Transverse colon (tissue), 4 donors: ENCODE data around the gene WFDC1. TPM values are rescaled to one million over a fixed set of nuclear protein-coding genes. Genes with fewer than 3 reads are reported as not detected.

Experiments
- DNase-seq: peaks from one replicate; pipeline ENCODE4 v3.0.0-alpha.2; 2019
- H3K27ac ChIP-seq, 4 donors: fragments of 200-600 bp; sonication (generic); 2 replicates each; pipeline ENCODE4 v1.5.1; 2016 to 2018; ENCODE audit warnings: inconsistent platforms in 4 of 4
- H3K27me3 ChIP-seq: fragments of 200-600 bp; sonication (generic); 2 replicates; pipeline ENCODE4 v1.5.1; 2017; ENCODE audit warnings: inconsistent platforms
- H3K36me3 ChIP-seq, 4 donors: fragments of 200-600 bp; sonication (generic); 2 replicates each; pipeline ENCODE4 v1.5.1; 2017 to 2019; ENCODE audit warnings: inconsistent platforms in 4 of 4
- H3K4me1 ChIP-seq, 4 donors: fragments of 200-600 bp; sonication (generic); 2 replicates each; pipeline ENCODE4 v1.5.1; 2017 to 2020; ENCODE audit warnings: inconsistent platforms in 4 of 4
- H3K4me3 ChIP-seq, 4 donors: fragments of 200-600 bp; sonication (generic); 1 replicate in 1 of 4; 2 replicates in 3 of 4; pipeline versions ENCODE4 v1.5.1 to v1.6.1; 2017 to 2019; ENCODE audit warnings: inconsistent platforms in 4 of 4
- H3K9me3 ChIP-seq, 2 donors: fragments of 200-600 bp; sonication (generic); 2 replicates each; pipeline ENCODE4 v1.5.1; 2017 to 2019; ENCODE audit warnings: inconsistent platforms in 2 of 2
- CTCF ChIP-seq, 5 experiments: fragments of 200-600 bp in 3 of 5; fragments of 450-650 bp in 2 of 5; sonication (generic) in 3 of 5; IDR thresholded peaks; 1 replicate in 2 of 5; 2 replicates in 3 of 5; pipeline ENCODE4 v1.5.1; 2016 to 2017; ENCODE audit warnings: antibody characterized with exemption in 5 of 5, inconsistent platforms in 3 of 5, mild to moderate bottlenecking in 2 of 5, moderate library complexity in 1 of 5
- EP300 ChIP-seq: sonication (generic); formaldehyde crosslinking; IDR thresholded peaks from one replicate; pipeline ENCODE4 v1.6.1; 2017; ENCODE audit warnings: antibody characterized with exemption, low read depth
- POLR2A ChIP-seq: fragments of 450-650 bp; IDR thresholded peaks from one replicate; pipeline ENCODE4 v1.6.1; 2016; ENCODE audit warnings: antibody characterized with exemption, mild to moderate bottlenecking, moderate library complexity
- POLR2AphosphoS5 ChIP-seq, 3 donors: sonication (generic); formaldehyde crosslinking; IDR thresholded peaks; one replicate each; pipeline ENCODE4 v1.6.1; 2016; ENCODE audit warnings: antibody characterized with exemption in 3 of 3
- WGBS, 2 donors: methylation state at CpG; one replicate each; pipeline ENCODE4 v1.1.5; 2018; ENCODE audit warnings: low coverage in 1 of 2; 5-methylcytosine and 5-hydroxymethylcytosine counted together
- in situ Hi-C, 4 donors: fragments of 200-750 bp; cut with MboI; loops; one replicate each; pipeline versions ENCODE4 v1.15.0 to v1.15.1; 2017; ENCODE audit warnings: low sequenced_read_pairs in 3 of 4, low pct_ligation_motif_present in 1 of 4, low pct_unique_long_range_greater_than_20kb in 1 of 4
- intact Hi-C: fragments of 100-400 bp; cut with DNase I; formaldehyde crosslinking; loops from one replicate; pipeline ENCODE4 v1.15.1; 2023; ENCODE audit warnings: low total_unique reads
- total RNA-seq, 4 donors: library from RNA; depleted of rRNA; stranded (reverse); fragments of >200 nt; gene quantifications; one replicate each; pipeline ENCODE4 v1.1.0, GENCODE V29; 2016

Gene WFDC1
- total RNA-seq, 4 donors from 2014 or later: 5.6 to 91.3 (median 7.0) TPM

GRCh38 chr16:84281074-84281473, 13.6 kb upstream of the WFDC1 start:
- 82% methylated on average over 3 of the region's 3 CpGs; no CpG with 5 or more reads in 1 of the 2 donors for WGBS, 2 donors
- no peaks in the 10 kb centered on the region for H3K9me3 ChIP-seq
- no peak overlapping the region for H3K27ac ChIP-seq
- in situ Hi-C loops: loop anchor here in 1 of 4 donors (5.0 kb wide), 1 partner anchor 206 kb away; no protein-coding TSS in a partner anchor
- H3K36me3 ChIP-seq: no peaks in the 10 kb centered on the region
- no peak for DNase-seq
- H3K4me1 ChIP-seq: peaks cover 8 to 15% (median 13%) of the 10 kb centered on the region in 4 donors
- H3K27me3 ChIP-seq: no peaks in the 10 kb centered on the region
- intact Hi-C loops: no loop called here
- H3K4me3 ChIP-seq: no peak overlapping the region
- TF ChIP-seq CTCF (IDR thresholded peaks at IDR 0.05) (no peak), POLR2A (no peak), EP300 (no peak), POLR2AphosphoS5 (IDR thresholded peaks at IDR 0.05) (no peak)

DNA sequence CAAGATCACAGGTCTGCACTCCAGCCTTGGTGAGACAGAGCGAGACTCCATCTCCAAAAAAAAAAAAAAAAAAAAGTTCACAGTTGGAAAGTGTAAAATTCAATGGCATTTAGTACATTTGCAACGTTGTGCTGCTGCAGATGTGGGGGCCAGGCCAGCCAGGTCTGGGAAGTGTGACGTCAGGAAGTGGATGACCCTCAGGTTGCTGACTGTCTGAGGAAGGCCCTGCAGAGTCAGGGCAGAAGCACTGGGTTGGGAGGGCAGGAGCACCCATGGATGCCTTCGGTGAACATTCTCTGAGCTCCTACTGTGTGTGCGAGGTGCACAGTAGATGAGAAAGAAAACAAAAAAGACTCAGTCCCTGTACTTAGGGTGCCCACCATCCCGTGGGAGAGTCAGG, 12.1 kb upstream of the WFDC1 start:
- H3K36me3 ChIP-seq: no peaks in the 10 kb centered on the region
- in situ Hi-C loops: loop anchor here in 1 of 4 donors (5.0 kb wide), 1 partner anchor 205 kb away; no protein-coding TSS in a partner anchor
- peaks cover 8 to 29% (median 16%) of the 10 kb centered on the region in 4 donors for H3K4me1 ChIP-seq
- TF ChIP-seq POLR2AphosphoS5 (IDR thresholded peaks at IDR 0.05): no peak
- TF ChIP-seq POLR2A: no peak
- TF ChIP-seq CTCF (IDR thresholded peaks at IDR 0.05): no peak
- TF ChIP-seq EP300: no peak
- 72 to 73% methylated on average over 2 to 5 of the region's 6 CpGs for WGBS, 2 donors
- H3K27me3 ChIP-seq: no peaks in the 10 kb centered on the region
- H3K4me3 ChIP-seq: no peak overlapping the region
- DNase-seq: no peak
- intact Hi-C loops: no loop called here
- no peak overlapping the region for H3K27ac ChIP-seq
- no peaks in the 10 kb centered on the region for H3K9me3 ChIP-seq

DNA sequence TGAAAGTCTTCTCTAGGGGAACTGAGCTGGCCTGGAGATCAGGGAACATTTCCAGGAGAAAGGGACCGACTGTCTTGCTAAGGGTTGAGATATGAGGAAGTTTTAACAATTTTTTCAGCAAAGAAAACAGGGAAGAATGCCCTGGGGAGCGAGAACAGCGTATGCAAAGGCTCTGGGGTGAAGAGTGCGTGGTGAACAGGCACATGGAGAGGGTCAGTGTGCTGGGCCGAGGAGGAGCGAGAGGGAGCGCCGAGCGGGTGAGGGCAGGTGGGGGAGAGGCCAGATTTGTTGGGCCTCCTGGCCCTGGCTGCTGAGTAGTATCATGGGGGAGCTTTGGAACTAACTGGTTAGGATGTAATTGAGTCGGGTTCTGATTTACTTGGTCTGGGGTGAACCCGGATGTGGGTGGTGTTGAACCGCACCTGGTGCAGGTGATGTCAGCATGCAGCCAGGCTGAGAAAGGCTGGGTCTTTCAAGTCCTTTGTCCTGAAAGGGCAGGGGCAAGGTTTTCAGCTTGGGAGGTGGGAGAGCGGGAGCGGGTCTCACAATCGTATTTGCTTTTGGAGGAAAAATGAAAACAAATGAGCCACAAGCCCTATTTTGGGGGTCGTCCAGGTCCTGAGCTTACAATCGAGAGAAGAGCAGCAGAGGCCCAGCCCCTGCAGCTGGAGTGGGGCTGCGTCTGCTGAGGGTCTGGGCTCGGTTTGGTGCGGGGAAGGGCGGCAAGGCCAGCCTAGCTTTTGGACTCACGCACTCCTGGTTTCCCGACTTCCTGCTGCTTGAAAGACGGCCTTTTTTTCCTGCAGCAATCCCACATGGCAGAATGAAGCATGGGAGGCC, 11.1 kb upstream of the WFDC1 start:
- H3K27ac ChIP-seq: peak overlapping the region; percentile 53 to 68 (median 58)
- intact Hi-C loops: no loop called here

More for the DNA sequence above, 11.1 kb upstream of the WFDC1 start:
- TF ChIP-seq EP300 (no peak), POLR2A (no peak), CTCF (IDR thresholded peaks at IDR 0.05) (no peak), POLR2AphosphoS5 (IDR thresholded peaks at IDR 0.05) (no peak)
- in situ Hi-C loops: loop anchor here in 1 of 4 donors (5.0 kb wide), 1 partner anchor 204 kb away; no protein-coding TSS in a partner anchor
- H3K4me3 ChIP-seq: no peak overlapping the region
- WGBS, 2 donors: 74 to 77% methylated on average over 8 to 24 of the region's 24 CpGs
- H3K4me1 ChIP-seq: peaks cover 8 to 29% (median 16%) of the 10 kb centered on the region in 4 donors
- no peaks in the 10 kb centered on the region for H3K9me3 ChIP-seq
- H3K36me3 ChIP-seq: no peaks in the 10 kb centered on the region
- no peak for DNase-seq
- no peaks in the 10 kb centered on the region for H3K27me3 ChIP-seq
